GM21825 (cell line): ENCODE measurements around the gene LHFPL6.

ENCODE experiments used
- ATAC-seq: cut with Tn5 transposase; IDR thresholded peaks from one replicate; pipeline ENCODE4 v1.9.1; 2021; ENCODE audit warnings: mild to moderate bottlenecking, moderate library complexity; ENCODE audit not compliant: unreplicated experiment

Gene LHFPL6

DNA sequence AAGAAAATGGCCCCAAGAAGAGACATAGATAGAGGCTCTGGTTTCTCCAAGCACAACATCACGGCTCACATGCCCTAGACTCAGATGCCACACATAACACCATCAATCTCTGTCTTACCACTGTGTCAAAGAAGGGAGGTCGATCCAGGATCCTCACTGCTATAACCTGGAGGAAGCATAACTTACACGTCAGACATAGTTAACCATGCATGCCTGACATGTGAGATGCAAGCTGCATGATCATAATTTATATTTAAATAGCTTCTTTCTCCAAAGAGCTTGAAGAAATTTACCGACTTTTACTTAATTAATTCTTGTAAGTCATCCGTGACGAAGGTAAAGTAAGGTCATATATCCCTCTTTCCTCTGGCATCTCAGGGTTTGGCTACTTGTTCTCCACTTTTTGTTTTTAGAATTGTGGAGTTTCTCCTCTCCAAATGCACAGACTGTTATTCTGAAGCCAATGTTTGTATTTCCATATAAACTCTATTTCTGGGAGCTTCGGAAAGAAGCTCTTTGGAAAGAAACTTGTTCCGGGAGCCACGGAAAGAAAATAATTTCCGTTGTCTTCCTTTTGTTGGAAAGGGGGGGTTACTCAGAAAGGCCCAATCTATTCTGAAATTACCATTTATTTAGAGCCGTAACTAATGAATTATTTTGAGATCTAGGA is 205.6 kb downstream of the LHFPL6 start:
- ATAC-seq, result no peak

DNA sequence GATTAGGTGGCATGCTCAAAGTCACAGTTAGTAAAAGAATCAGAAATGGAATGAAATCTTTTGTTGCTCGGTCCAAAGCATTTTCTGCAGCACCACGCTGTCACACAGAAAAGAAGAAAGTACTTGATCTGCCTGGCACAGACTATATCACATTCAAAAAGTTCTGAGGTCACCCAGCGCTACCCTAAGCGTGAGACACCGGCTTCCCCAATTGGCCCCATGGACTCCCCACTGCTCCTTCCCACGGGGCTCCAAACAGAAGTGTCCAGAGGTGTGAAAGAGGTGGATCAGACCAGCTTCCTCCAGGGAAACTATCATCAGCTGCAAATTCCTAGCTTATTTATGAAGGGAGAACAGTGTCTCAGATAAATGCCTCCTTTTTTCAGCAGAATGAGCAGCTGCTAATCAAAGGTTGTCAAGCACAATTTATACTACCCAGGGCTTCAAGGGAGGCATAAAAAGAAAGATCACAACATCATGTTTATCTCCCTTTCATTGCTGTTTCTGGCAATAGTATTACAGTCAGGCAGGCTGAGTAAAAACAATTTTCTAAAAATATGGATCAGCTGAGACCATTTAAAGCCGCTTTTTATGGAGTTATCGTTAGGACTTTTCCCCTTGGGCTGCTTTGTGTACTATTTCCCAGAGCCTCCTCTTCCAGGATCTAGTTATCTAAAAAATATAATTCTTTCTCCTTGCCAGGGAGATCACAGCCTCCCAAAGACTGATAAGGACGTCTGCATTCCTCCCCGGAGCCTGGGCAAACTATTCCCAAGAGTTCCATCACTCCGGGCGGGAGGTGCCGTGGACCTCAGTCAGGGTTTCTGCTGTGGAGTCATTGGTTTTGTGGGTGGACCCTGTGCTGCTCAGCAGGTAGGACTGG is 208.0 kb downstream of the LHFPL6 start:
- ATAC-seq, result no peak

DNA sequence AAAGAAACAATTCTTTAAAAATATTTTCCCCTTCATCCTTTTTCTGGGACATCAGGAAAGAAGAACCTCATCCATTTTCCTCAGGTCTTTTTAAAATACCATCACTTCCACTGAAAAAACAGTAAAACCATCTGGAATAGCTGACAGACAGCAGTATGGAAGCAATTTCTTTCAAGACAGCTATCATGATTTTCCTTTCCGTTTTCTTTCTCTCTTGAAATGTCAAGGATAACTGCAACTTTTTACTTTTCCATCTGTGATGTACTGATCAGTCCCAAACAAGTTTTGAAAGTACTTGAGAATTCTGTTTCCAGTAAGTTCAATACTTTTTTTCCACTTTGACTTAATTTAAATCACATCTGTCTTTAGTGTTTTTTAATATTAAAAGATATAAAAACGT is 211.2 kb downstream of the LHFPL6 start:
- no peak for ATAC-seq

DNA sequence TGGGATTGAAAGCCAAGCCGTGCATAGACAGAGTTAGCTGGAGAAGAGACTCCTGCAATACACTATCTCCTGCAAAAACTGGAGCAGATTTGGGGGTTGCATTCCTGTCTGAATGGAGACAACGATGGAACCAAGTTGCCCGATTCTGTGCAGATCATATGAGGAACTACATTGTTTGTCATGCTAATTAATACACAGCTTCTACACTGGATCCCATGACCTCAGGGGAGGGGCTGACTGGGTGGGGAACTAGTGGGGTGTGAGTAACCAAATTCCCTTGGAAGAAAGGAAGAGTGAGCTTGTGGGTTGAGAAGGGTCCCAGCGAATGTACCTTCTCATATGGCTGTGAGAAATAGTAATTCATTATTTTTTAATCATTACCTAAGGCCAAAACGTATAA is 214.0 kb downstream of the LHFPL6 start:
- no peak for ATAC-seq

DNA sequence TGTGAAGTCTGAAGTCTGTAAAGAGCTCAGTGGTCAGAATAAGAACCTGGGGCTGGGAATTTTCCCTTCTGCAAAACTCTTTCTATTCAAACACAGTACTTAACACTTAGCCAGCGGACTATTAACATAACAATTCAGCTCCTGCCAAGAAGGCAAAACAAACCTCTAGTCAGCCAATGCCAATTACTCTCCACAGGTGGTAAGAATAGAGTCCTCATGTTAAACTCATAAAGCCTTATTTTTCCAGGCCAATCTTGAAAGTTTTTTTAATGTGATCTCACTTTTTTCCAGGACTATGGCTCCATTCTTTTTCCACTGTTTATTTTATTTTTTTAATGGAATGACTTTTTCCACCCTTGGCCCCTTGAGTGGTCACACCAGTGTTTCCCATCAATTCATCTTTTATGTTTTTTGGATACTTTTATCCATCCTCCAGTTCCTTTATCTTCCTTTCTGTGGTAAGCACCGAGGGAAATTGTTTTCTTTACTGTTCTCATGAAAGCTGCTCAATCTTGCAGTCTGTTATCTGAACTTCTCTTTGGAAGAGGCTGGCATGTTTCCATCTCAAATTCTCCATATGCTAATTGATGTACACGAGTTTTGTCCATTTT is 217.3 kb downstream of the LHFPL6 start:
- no peak for ATAC-seq

DNA sequence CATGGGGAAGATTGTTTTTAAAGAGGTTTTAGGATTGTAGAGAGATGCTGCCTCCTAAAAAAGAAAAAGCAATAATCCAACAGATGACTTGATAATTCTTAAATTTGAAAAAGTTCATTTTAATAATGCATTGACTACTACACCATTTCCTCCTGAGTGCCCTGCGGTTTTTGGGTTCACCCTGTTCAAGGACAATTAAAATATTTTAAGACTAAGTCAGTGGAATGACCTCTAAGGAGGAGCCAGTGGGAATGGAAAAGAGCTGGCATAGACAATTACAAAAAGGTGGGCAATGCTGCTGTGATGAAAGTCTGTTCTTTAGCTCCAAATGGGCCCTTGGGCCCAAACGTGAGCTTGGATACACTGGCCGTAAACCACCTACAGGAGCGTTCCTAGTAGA is 217.8 kb downstream of the LHFPL6 start:
- no peak for ATAC-seq

DNA sequence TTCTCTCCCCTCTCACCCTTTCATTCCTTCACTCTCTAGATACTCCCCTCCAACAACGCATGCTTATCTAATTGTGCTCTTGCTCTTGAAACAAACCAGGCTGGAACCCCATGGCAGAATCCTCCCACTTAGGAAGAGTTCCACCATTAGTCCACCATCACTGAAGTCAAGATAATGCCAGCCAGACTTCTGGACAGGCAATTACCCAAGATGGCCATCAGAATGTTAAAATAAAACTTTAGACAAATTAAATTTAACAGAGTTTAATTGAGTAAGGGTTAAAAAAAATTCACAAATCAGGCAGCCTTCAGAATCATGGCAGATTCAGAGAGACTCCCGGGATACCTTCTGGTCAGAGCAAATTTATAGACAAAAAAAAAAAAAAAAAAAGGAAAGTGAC is 221.5 kb downstream of the LHFPL6 start:
- ATAC-seq, result no peak

DNA sequence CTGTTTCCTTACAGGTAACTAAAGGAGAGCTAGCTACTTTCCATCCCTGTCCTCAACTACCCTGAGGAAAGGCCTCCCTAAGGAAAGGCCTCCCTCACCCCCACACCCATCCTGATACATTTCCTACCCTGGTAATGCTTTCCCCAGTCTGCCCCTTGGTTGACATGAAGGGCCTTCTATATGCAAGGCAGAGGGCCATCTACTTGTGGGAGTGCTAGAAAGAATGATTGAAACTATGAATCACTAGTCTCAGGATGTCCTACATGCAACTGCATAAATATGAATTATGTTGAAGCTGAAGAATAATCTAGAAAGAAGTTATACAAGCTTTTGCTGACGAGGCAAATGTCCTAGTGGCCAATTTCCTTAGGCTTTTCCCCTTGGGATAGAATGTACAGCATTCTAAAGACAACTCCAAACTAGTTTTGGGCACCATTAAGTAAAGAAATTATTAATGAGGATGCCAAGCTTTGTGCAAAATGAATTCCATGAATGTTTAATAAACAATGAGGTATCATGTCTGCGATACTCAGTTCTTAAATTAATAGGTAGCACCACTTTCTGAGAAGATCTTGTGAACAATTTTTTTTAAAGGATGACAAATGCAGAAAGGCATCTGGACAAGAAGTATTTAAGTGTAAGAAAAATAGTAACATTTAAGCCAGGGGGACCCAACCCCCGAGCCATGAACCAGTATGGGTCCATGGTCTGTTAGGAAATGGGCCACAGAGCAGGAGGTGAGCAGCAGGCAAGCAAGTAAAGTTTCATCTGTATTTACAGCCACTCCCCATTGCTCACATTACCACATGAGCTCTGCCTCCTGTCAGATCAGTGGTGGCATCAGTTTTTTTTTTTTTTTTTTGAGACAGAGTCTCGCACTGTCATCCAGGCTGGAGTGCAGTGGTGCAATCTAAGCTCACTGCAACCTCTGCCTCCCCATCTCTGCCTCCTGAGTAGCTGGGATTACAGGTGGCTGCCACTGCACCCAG is 223.0 kb downstream of the LHFPL6 start:
- ATAC-seq, result no peak

DNA sequence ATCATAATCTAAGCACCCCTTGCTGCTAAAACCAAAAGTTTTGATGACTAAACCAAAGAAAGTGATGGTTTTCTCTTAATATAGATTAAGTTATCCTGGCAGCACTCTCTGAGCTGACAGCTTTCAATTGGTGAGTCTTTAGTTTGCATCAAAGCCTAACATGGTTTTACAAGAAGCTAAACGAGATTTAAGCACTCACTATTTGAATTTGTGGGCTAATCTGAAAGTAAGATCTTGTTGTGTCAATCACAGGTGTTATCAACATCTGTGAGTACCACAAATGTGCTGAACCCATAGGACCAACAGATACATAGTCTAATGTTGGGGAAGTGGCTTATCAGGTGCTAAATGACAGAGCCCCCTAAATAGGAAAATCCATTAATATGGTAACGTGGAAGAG is 223.9 kb downstream of the LHFPL6 start:
- peak; percentile 89 for ATAC-seq

DNA sequence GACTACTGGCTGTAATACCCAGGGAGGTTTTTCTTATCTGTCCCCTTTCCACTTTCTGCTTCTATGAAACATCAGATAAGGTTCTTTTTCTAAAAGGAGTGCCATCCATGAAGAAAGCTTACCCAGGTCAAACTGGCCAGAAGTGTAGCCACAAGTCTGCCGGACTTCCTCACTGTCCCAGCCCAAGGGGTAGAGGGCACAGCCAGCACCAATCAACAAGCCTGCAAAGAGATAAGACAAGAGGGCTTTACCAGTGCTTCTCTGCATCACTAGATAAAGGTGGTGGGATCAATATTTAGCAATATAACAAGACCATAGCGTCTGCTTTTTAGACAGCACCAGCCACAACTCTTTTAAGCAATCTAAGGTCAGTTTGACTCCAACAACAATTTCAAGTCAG is 224.7 kb downstream of the LHFPL6 start:
- ATAC-seq, result no peak

DNA sequence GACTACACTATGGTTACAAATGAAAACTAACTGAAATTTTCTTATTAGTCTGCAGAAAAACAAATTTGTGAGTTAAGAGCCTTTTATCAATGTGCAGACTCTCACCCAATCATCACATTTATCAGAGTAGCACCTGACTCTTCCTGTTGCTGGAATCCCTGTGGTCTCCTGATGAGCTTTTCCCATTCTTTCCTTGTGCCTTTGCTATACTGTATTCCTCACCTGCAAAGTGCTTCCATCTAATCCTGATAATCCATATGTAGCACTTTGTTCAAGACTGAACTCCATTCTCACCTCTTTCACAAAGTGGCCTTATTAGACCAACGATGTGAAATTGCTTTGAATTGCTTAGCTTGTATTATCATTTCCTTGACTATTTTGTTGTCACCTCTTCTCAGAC is 225.3 kb downstream of the LHFPL6 start:
- ATAC-seq, result no peak

DNA sequence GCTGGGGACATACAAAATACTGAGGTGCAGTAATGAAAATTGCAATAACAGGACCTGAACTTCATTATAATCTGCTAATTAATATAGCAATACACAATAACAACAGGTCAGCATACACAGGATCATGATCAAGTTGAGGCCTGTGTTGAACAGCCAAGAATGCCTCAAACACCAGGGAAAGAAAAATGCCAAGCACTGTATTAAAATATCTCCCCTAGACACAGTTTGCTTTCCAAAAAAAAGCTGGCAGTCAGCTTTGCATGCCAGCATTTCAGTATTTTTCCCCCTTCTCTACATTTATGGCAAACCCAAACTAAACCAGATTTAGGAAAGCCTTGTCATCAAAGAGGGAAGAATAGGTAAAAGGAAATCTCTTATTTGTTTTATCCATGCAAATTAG is 226.9 kb downstream of the LHFPL6 start:
- no peak for ATAC-seq

DNA sequence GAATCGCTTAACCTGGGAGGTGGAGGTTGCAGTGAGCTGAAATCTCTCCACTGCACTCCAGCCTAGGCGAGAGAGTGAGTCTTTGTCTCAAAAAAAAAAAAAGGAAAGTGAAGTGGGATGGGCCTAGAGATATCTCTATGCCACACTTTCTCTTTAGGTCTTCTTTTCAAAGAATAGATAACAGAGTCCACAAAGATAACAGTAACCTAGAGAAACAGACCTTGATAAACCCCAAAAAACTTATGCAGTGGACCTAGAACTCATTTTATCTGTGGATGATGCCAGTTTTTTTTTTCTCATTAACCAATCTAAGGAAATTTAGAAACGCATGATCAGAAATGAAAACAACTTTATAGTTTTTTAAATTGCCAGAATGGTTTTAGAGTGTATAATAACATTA is 227.4 kb downstream of the LHFPL6 start:
- no peak for ATAC-seq

DNA sequence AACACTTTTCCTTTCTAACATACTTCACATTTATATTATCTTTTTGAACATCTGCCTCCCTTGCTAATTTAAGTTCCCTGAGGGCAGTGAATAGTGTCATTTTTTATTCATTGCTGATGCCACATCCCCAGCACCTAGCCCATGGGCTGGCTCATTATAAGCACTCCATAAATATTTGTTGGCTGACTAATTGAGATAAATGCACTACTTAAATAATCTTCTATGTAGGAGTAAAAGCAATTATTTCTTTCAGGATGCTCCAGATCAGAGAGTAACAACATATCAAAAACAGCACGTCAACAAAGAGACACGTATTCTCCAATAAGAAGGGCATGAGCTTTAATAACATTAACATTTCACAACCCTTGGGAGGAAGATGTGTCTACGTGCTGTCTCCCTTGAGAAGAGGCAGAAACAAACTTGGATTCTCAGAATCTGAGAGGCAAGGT is 228.2 kb downstream of the LHFPL6 start:
- ATAC-seq, result no peak

DNA sequence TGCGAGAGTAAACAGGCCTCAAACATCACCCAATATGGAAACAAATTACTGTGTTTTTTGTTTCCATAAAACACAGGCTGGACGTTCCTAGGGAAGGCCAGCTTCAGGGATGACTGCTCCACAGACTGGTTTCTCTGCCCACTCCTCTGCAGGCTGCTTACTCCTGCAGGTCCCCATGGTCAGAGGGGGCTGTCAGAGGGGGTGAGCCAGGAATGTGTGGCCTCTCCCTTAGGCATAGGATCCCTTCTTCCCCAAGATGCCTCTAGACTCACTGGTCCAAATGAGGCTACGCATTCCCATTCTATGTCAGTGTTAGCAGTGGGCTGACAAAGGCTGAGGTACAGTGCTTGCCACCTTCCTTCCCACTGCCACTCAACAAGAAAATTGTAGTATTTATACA is 229.8 kb downstream of the LHFPL6 start:
- ATAC-seq, result no peak

DNA sequence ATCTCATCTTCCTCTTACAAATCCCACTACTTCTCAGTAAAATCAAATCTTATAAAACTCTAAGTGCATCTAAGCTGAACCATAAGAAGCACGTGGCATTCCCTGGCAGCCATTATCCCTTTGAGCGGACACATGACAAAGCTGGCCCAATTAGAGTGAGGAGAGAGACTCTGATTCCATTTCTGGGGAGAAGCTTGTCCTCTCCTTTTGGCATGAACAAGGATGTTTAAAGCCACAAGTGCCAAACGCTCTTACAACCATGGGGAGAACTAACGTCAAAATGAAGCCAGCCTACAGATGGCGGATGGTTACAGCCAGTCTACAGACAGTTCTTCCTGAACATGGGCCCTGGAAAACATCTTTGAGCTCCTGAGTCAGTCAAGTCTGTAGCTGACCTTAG is 231.3 kb downstream of the LHFPL6 start:
- ATAC-seq, result no peak

DNA sequence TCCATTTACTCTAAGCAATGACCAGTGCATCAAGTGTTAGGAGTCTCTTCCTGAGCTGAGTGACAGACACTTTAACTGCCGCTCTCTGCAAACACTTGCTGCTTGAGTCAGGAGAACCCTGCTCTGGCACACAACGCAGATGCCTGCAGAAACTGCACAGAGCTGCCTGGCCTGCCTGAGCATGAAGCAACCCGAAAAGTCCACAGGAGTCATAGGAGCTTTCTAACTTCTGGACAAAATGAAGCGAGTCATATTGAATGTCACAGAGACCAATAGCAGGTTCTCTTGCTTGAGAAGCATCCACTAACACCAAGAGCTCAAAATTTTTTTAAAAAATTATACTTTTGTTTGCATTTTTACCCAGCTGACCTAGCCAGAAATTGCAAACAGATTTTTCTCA is 232.4 kb downstream of the LHFPL6 start:
- ATAC-seq, result no peak

DNA sequence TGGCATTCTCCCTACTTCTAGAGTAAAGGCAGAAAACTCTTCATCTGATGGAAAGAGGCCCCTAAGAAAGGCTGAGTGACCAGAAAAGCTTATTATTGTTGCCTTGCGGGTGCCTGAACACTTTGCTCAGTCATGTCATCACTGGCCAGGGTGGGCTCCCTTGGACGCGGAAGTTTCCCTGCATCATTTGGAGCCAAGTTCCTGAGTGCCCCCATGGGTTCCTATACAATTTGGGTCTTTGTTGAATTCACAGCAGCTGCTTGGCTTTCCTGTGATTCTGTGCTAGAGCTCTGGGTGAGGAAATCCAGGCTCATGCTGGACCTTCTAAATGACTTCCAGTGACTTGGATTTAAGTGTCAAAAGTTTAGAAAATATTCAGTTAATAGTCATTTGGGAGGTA is 232.9 kb downstream of the LHFPL6 start:
- no peak for ATAC-seq

DNA sequence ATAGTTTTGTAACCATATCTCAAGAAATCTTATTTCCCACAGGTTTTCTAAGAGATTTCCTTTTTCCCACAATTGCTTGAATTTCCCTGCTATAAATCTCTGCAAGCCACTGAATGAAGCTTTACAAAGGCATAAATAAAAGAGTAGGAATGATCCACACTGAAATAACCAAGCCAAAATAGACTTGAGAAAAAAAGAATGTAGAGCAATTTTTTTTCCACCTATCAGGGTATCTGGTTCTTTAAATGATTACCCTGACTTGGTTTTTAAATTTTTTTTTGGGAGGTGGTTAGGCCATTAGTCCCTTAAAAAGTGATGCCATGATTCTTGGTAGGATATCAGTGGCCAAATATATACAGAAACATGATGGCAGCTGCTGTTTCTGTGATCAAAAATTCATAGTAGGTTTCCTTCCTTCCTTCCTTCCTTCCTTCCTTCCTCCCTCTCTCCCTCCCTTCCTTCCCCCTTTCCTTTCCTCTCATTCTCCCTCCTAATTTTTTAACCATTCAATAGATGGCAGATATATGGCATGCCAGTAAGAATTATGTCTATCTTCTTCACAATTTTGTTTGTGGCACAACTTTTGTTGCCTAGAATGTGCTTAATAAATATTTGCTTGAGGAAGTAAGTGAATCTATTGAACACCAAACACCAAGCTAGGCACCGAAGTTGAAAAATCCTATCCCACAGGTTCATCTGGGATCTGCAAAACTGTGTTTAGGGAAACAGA is 233.7 kb downstream of the LHFPL6 start:
- ATAC-seq, result no peak

DNA sequence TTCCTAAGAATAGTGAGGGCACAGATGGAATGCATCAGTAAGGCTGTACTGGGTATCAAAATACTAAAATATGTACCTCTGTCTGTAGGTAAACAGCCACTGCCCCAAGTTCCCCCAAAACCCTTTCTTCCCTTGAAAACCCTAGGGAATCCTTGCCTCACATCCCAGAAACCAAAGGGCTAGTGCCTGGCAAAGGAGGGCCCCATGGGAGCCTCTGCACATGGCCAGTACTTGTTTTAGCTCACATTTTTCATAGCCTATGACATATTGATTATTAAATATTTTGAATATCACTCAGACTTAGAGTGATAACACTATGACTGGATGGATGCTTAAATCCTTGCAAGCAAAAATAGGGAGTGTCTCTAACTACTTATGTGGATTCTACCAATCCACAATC is 237.1 kb downstream of the LHFPL6 start:
- no peak for ATAC-seq
